ENCODE results near the gene SDR9C7. TPM values are rescaled to one million over a fixed set of nuclear protein-coding genes. Genes with fewer than 3 reads are reported as not detected.

Gene SDR9C7
- polyA plus RNA-seq, 1 donor from 2014 or later, result 0.63 TPM

DNA sequence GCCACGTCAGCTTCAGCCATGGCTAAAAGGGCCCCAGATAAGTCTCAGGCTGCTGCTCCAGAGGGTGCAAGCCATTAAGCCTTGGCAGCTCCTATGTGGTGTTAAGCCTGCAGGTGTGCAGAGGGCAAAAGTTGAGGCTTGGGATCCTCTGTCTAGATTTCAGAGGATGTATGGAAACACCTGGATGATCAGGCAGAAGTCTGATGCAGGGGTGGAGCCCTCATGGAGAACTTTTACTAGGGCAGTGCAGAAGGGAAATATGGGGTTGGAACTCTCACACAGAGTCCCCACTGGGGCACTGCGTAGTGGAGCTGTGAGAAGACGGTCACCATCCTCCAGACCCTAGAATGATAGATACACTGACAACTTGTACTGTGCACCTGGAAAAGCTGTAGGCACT lies 47.9 kb downstream of the SDR9C7 start:
- TF ChIP-seq, protein P1, sequence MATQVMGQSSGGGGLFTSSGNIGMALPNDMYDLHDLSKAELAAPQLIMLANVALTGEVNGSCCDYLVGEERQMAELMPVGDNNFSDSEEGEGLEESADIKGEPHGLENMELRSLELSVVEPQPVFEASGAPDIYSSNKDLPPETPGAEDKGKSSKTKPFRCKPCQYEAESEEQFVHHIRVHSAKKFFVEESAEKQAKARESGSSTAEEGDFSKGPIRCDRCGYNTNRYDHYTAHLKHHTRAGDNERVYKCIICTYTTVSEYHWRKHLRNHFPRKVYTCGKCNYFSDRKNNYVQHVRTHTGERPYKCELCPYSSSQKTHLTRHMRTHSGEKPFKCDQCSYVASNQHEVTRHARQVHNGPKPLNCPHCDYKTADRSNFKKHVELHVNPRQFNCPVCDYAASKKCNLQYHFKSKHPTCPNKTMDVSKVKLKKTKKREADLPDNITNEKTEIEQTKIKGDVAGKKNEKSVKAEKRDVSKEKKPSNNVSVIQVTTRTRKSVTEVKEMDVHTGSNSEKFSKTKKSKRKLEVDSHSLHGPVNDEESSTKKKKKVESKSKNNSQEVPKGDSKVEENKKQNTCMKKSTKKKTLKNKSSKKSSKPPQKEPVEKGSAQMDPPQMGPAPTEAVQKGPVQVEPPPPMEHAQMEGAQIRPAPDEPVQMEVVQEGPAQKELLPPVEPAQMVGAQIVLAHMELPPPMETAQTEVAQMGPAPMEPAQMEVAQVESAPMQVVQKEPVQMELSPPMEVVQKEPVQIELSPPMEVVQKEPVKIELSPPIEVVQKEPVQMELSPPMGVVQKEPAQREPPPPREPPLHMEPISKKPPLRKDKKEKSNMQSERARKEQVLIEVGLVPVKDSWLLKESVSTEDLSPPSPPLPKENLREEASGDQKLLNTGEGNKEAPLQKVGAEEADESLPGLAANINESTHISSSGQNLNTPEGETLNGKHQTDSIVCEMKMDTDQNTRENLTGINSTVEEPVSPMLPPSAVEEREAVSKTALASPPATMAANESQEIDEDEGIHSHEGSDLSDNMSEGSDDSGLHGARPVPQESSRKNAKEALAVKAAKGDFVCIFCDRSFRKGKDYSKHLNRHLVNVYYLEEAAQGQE (IDR thresholded peaks at IDR 0.05; ENCODE audit: borderline replicate concordance), result no peak
- TF ChIP-seq EZH2 (IDR thresholded peaks at IDR 0.05; ENCODE audit: borderline replicate concordance, insufficient read depth, low read length, poor library complexity, severe bottlenecking) (no peak), RAD21 (conservative IDR thresholded peaks at IDR 0.05) (no peak), EP300 (conservative IDR thresholded peaks at IDR 0.05; ENCODE audit: poor library complexity, severe bottlenecking) (no peak), CTCF (IDR thresholded peaks at IDR 0.05; ENCODE audit: poor library complexity, severe bottlenecking) (no peak), SMC3 (conservative IDR thresholded peaks at IDR 0.05; ENCODE audit: poor library complexity) (no peak), MXI1 (conservative IDR thresholded peaks at IDR 0.05; ENCODE audit: poor library complexity, severe bottlenecking) (no peak), POLR2AphosphoS5 (IDR thresholded peaks at IDR 0.05) (no peak)
- H3K4me3 ChIP-seq (ENCODE audit: low read length), result no peak overlapping the region
- H4K20me1 ChIP-seq (ENCODE audit: insufficient read depth), result no peaks in the 10 kb centered on the region
- no peaks in the 10 kb centered on the region for H3K9me2 ChIP-seq (ENCODE audit: insufficient read depth, low read length)
- H3K27ac ChIP-seq (ENCODE audit: low read length), result no peak overlapping the region
- no peaks in the 10 kb centered on the region for H3K36me3 ChIP-seq (ENCODE audit: insufficient read depth, low read length)
- H3K79me2 ChIP-seq (replicated peaks; ENCODE audit: insufficient read depth, low read length), result no peaks in the 10 kb centered on the region
- no peaks in the 10 kb centered on the region for H3K9me3 ChIP-seq (ENCODE audit: low read length)
- H3F3A ChIP-seq (ENCODE audit: insufficient read depth, low read length, poor library complexity, severe bottlenecking), result no peaks in the 10 kb centered on the region
- no peaks in the 10 kb centered on the region for H3K27me3 ChIP-seq (ENCODE audit: insufficient read depth, low read depth, low read length)
- no peak overlapping the region for H3K9ac ChIP-seq (ENCODE audit: low read length)
- H2AFZ ChIP-seq (ENCODE audit: low read depth, low read length), result no peak overlapping the region
- H3K4me2 ChIP-seq (ENCODE audit: low read length), result no peak overlapping the region

- no peaks in the 10 kb centered on the region for H3F3A ChIP-seq (ENCODE audit: insufficient read depth, low read length, poor library complexity, severe bottlenecking)
- H3K9me2 ChIP-seq (ENCODE audit: insufficient read depth, low read length), result no peaks in the 10 kb centered on the region
- H3K9me3 ChIP-seq (ENCODE audit: low read length), result no peaks in the 10 kb centered on the region
- no peak overlapping the region for H3K27ac ChIP-seq (ENCODE audit: low read length)
- H3K4me2 ChIP-seq (ENCODE audit: low read length), result no peak overlapping the region
- H3K36me3 ChIP-seq (ENCODE audit: insufficient read depth, low read length), result no peaks in the 10 kb centered on the region
- H2AFZ ChIP-seq (ENCODE audit: low read depth, low read length), result no peak overlapping the region
- H3K9ac ChIP-seq (ENCODE audit: low read length), result no peak overlapping the region
- no peaks in the 10 kb centered on the region for H4K20me1 ChIP-seq (ENCODE audit: insufficient read depth)
- no peak overlapping the region for H3K4me3 ChIP-seq (ENCODE audit: low read length)
- no peak for TF ChIP-seq CTCF (IDR thresholded peaks at IDR 0.05; ENCODE audit: poor library complexity, severe bottlenecking)
- TF ChIP-seq, protein P1 (IDR thresholded peaks at IDR 0.05; ENCODE audit: borderline replicate concordance), result no peak
- no peak for TF ChIP-seq SMC3 (conservative IDR thresholded peaks at IDR 0.05; ENCODE audit: poor library complexity)
- TF ChIP-seq RAD21 (conservative IDR thresholded peaks at IDR 0.05), result no peak
- no peak for TF ChIP-seq POLR2AphosphoS5 (IDR thresholded peaks at IDR 0.05)
- no peak for TF ChIP-seq TAF1 (IDR thresholded peaks at IDR 0.05; ENCODE audit: low read depth)
- no peak for TF ChIP-seq MXI1 (conservative IDR thresholded peaks at IDR 0.05; ENCODE audit: poor library complexity, severe bottlenecking)
- TF ChIP-seq EP300 (conservative IDR thresholded peaks at IDR 0.05; ENCODE audit: poor library complexity, severe bottlenecking), result no peak
- no peak for TF ChIP-seq EZH2 (IDR thresholded peaks at IDR 0.05; ENCODE audit: borderline replicate concordance, insufficient read depth, low read length, poor library complexity, severe bottlenecking)
- H3K27me3 ChIP-seq (ENCODE audit: insufficient read depth, low read depth, low read length), result no peaks in the 10 kb centered on the region
- H3K79me2 ChIP-seq (replicated peaks; ENCODE audit: insufficient read depth, low read length), result no peaks in the 10 kb centered on the region
Observed at GRCh38 chr12:56885316-56885715, 48.9 kb downstream of the SDR9C7 start.

Data from neural cell (in vitro differentiated cells).